H9 (cell line): ENCODE results near the gene PCDHGA9. TPM values are rescaled to one million over a fixed set of nuclear protein-coding genes. Genes with fewer than 3 reads are reported as not detected.

Experiments
- DNase-seq: peaks from one replicate; pipeline ENCODE4 v3.0.0-alpha.2; 2017
- H2AFZ ChIP-seq: one replicate; pipeline ENCODE4 v1.6.1; 2013; ENCODE audit warnings: mild to moderate bottlenecking, low read length, control low read depth, moderate library complexity
- H2AK5ac ChIP-seq: 2 replicates; pipeline ENCODE4 v1.6.1; 2013; ENCODE audit warnings: low read length, control low read depth, mixed read lengths; ENCODE audit not compliant: insufficient read length
- H2BK120ac ChIP-seq: one replicate; pipeline ENCODE4 v1.6.1; 2013; ENCODE audit warnings: low read depth, mild to moderate bottlenecking, low read length, control low read depth, inconsistent platforms; ENCODE audit not compliant: poor library complexity, severe bottlenecking
- H2BK12ac ChIP-seq: 2 replicates; pipeline ENCODE4 v1.6.1; 2013; ENCODE audit warnings: low read length, control low read depth, mixed read lengths, low read depth; ENCODE audit not compliant: insufficient read length
- H2BK15ac ChIP-seq: 2 replicates; pipeline ENCODE4 v1.6.1; 2013; ENCODE audit warnings: low read depth, low read length, control low read depth
- H2BK20ac ChIP-seq: one replicate; pipeline ENCODE4 v1.6.1; 2013; ENCODE audit warnings: low read depth, mild to moderate bottlenecking, low read length, control low read depth, inconsistent platforms; ENCODE audit not compliant: poor library complexity, severe bottlenecking
- H2BK5ac ChIP-seq: 2 replicates; pipeline ENCODE4 v1.6.1; 2013; ENCODE audit warnings: low read length, control low read depth, mixed read lengths; ENCODE audit not compliant: insufficient read length
- H3K14ac ChIP-seq: 2 replicates; pipeline ENCODE4 v1.6.1; 2013; ENCODE audit warnings: low read length, control low read depth; ENCODE audit not compliant: insufficient read depth
- H3K18ac ChIP-seq: 2 replicates; pipeline ENCODE4 v1.6.1; 2013; ENCODE audit warnings: low read depth, mild to moderate bottlenecking, mixed read lengths, low read length, control low read depth; ENCODE audit not compliant: insufficient read length
- H3K23ac ChIP-seq: 2 replicates; pipeline ENCODE4 v1.6.1; 2013; ENCODE audit warnings: low read length, control low read depth, mixed read lengths, low read depth; ENCODE audit not compliant: insufficient read length
- H3K23me2 ChIP-seq: 2 replicates; pipeline ENCODE4 v1.6.1; 2013; ENCODE audit warnings: low read depth, mild to moderate bottlenecking, mixed read lengths, low read length, control low read depth; ENCODE audit not compliant: insufficient read length, poor library complexity, severe bottlenecking
- H3K27ac ChIP-seq: 2 replicates; pipeline ENCODE4 v1.5.1; 2013; ENCODE audit warnings: low read length, control low read depth, mixed read lengths, low read depth; ENCODE audit not compliant: insufficient read length
- H3K27me3 ChIP-seq: 2 replicates; pipeline ENCODE4 v1.6.1; 2013; ENCODE audit warnings: low read length, control low read depth, inconsistent platforms; ENCODE audit not compliant: insufficient read depth
- H3K4ac ChIP-seq: 2 replicates; pipeline ENCODE4 v1.6.1; 2013; ENCODE audit warnings: low read depth, mild to moderate bottlenecking, control low read depth, inconsistent platforms, low read length, moderate library complexity
- H3K4me1 ChIP-seq: 2 replicates; pipeline ENCODE4 v1.6.1; 2013; ENCODE audit warnings: low read length, control low read depth, inconsistent platforms; ENCODE audit not compliant: insufficient read depth
- H3K4me2 ChIP-seq: 2 replicates; pipeline ENCODE4 v1.6.1; 2013; ENCODE audit warnings: low read length, control low read depth, mixed read lengths; ENCODE audit not compliant: insufficient read length, insufficient read depth
- H3K56ac ChIP-seq: 2 replicates; pipeline ENCODE4 v1.6.1; 2013; ENCODE audit warnings: low read depth, mild to moderate bottlenecking, mixed read lengths, low read length, control low read depth; ENCODE audit not compliant: insufficient read length
- H3K79me1 ChIP-seq: 2 replicates; pipeline ENCODE4 v1.6.1; 2013; ENCODE audit warnings: low read depth, mild to moderate bottlenecking, moderate library complexity, low read length, control low read depth, inconsistent platforms; ENCODE audit not compliant: insufficient read depth, poor library complexity, severe bottlenecking
- H3K79me2 ChIP-seq: 2 replicates; pipeline ENCODE4 v1.6.1; 2013; ENCODE audit warnings: low read length, control low read depth, inconsistent platforms; ENCODE audit not compliant: insufficient read depth
- H3K9ac ChIP-seq: 2 replicates; pipeline ENCODE4 v1.6.1; 2013; ENCODE audit warnings: low read length, control low read depth, mixed read lengths; ENCODE audit not compliant: insufficient read length; ENCODE audit errors: extremely low read depth
- H3K9me3 ChIP-seq: one replicate; pipeline ENCODE4 v1.6.1; 2013; ENCODE audit warnings: low read depth, low read length, inconsistent platforms; ENCODE audit not compliant: control insufficient read depth
- H3T11ph ChIP-seq: one replicate; pipeline ENCODE4 v1.6.1; 2013; ENCODE audit warnings: mild to moderate bottlenecking, low read length, control low read depth, inconsistent platforms
- H4K20me1 ChIP-seq: one replicate; pipeline ENCODE4 v1.6.1; 2013; ENCODE audit not compliant: control insufficient read depth, insufficient read length, insufficient read depth
- H4K5ac ChIP-seq: 2 replicates; pipeline ENCODE4 v1.6.1; 2013; ENCODE audit warnings: low read depth, mild to moderate bottlenecking, mixed read lengths, low read length, control low read depth; ENCODE audit not compliant: insufficient read length
- H4K8ac ChIP-seq: replicated peaks from 2 replicates; pipeline ENCODE4 v1.6.1; 2013; ENCODE audit warnings: low read length, control low read depth, mixed read lengths, low read depth; ENCODE audit not compliant: insufficient read length
- H4K91ac ChIP-seq: 2 replicates; pipeline ENCODE4 v1.6.1; 2013; ENCODE audit warnings: low read depth, mild to moderate bottlenecking, moderate library complexity, mixed read lengths, low read length, control low read depth; ENCODE audit not compliant: insufficient read length
- H3K27ac Mint-ChIP-seq, 3 experiments: 2 replicates in 2 of 3; 3 replicates in 1 of 3; pipeline ENCODE4 v1.8.0; 2020 to 2021; ENCODE audit warnings: mixed read lengths in 3 of 3, mild to moderate bottlenecking in 1 of 3, moderate library complexity in 1 of 3
- H3K27me3 Mint-ChIP-seq: 2 replicates; pipeline ENCODE4 v1.8.0; 2021; ENCODE audit warnings: low read depth, mild to moderate bottlenecking, moderate library complexity, mixed read lengths
- H3K36me3 Mint-ChIP-seq, 3 experiments: 2 replicates in 2 of 3; 3 replicates in 1 of 3; pipeline ENCODE4 v1.8.0; 2020 to 2021; ENCODE audit warnings: low read depth in 3 of 3, mixed read lengths in 3 of 3; ENCODE audit not compliant: insufficient read depth in 1 of 3
- H3K4me1 Mint-ChIP-seq, 2 experiments: 2 replicates each; pipeline ENCODE4 v1.8.0; 2020; ENCODE audit warnings: mixed read lengths in 2 of 2
- H3K4me3 Mint-ChIP-seq, 2 experiments: 2 replicates in 1 of 2; 3 replicates in 1 of 2; pipeline ENCODE4 v1.8.0; 2020 to 2021; ENCODE audit warnings: mild to moderate bottlenecking in 2 of 2, mixed read lengths in 2 of 2, moderate library complexity in 1 of 2
- H3K9me3 Mint-ChIP-seq, 2 experiments: 2 replicates in 1 of 2; 3 replicates in 1 of 2; pipeline ENCODE4 v1.8.0; 2020; ENCODE audit warnings: mild to moderate bottlenecking in 2 of 2, mixed read lengths in 2 of 2, moderate library complexity in 1 of 2
- WGBS: extraction: QIAGEN DNeasy Blood & Tissue Kit; methylation state at CpG from one replicate; pipeline ENCODE4 v1.1.7; 2013; ENCODE audit warnings: missing lambda C conversion rate, low lambda C conversion rate, mixed read lengths; ENCODE audit not compliant: insufficient read length; ENCODE audit errors: extremely low coverage; 5-methylcytosine and 5-hydroxymethylcytosine counted together
- total RNA-seq: library from RNA; stranded (reverse); gene quantifications from 2 replicates; pipeline ENCODE4 v1.2.1, GENCODE V29; 2021
- TF ChIP-seq, protein P1 (sequence below): fragments of 200-600 bp; sonication (generic); conservative IDR thresholded peaks from 3 replicates; pipeline ENCODE4 v1.8.0; 2021; ENCODE audit warnings: antibody characterized with exemption, mild to moderate bottlenecking

Gene PCDHGA9
- total RNA-seq, 1 experiment from 2014 or later = 1.3 TPM

DNA sequence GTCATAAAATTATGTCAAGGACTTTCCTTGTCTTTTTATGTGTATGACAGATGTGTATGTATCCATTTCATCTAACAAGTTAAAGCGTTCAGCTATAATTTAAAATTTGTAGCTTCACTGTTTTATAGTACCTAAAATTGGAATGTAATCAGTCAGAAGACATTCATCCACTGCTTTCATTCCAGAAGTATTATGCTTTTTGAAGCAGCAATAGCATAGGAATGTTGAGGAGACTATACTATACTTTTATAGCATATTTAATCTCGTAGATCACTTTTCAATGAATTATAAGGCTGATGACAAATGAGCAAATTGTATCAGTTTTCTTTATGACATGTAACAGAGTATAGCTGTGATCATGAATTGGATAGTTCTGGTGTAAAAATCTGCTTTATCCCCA, 34.6 kb downstream of the PCDHGA9 start:
- no CpG with 5 or more reads among the region's 2 CpGs for WGBS
- Mint-ChIP-seq H3K4me1 (peaks cover 5 to 9% of the 10 kb centered on the region in 2 experiments; a peak in 3 of 4 replicates), H3K27me3 (no peaks in the 10 kb centered on the region), H3K36me3 (peaks cover 20 to 31% (median 25%) of the 10 kb centered on the region in 3 experiments; a peak in 6 of 7 replicates), H3K27ac (no peak overlapping the region), H3K4me3 (no peak overlapping the region), H3K9me3 (peaks cover 27 to 28% of the 10 kb centered on the region in 2 experiments)
- Histone ChIP-seq H3K79me2 (no peaks in the 10 kb centered on the region), H3K9ac (no peak overlapping the region), H2BK12ac (no peak overlapping the region), H4K8ac (no peak overlapping the region), H3K23ac (no peak overlapping the region), H2BK120ac (no peak overlapping the region), H3K14ac (no peak overlapping the region), H3T11ph (no peak overlapping the region), H4K5ac (no peak overlapping the region), H2BK15ac (no peak overlapping the region), H3K4me1 (peaks cover 2% of the 10 kb centered on the region; the same call in 1 of the 2 replicates), H3K56ac (no peak overlapping the region), H4K20me1 (no peaks in the 10 kb centered on the region), H3K27ac (no peak overlapping the region), H3K18ac (no peak overlapping the region), H3K4me2 (no peak overlapping the region), H3K79me1 (no peaks in the 10 kb centered on the region), H3K4ac (no peak overlapping the region), H3K27me3 (no peaks in the 10 kb centered on the region), H4K91ac (no peak overlapping the region), H2AK5ac (no peak overlapping the region), H2BK5ac (no peak overlapping the region), H2AFZ (no peak overlapping the region), H3K9me3 (no peaks in the 10 kb centered on the region), H3K23me2 (no peaks in the 10 kb centered on the region), H2BK20ac (no peak overlapping the region)
- no peak for DNase-seq
- TF ChIP-seq, protein P1, sequence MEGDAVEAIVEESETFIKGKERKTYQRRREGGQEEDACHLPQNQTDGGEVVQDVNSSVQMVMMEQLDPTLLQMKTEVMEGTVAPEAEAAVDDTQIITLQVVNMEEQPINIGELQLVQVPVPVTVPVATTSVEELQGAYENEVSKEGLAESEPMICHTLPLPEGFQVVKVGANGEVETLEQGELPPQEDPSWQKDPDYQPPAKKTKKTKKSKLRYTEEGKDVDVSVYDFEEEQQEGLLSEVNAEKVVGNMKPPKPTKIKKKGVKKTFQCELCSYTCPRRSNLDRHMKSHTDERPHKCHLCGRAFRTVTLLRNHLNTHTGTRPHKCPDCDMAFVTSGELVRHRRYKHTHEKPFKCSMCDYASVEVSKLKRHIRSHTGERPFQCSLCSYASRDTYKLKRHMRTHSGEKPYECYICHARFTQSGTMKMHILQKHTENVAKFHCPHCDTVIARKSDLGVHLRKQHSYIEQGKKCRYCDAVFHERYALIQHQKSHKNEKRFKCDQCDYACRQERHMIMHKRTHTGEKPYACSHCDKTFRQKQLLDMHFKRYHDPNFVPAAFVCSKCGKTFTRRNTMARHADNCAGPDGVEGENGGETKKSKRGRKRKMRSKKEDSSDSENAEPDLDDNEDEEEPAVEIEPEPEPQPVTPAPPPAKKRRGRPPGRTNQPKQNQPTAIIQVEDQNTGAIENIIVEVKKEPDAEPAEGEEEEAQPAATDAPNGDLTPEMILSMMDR = no peak
